Fibroblast of skin of right biceps (primary cell): Measurements from ENCODE around the gene SPTBN1.
A peak's percentile ranks its signal among the peaks of the same experiment; 100 is the strongest.

Experiments
- DNase-seq: peaks from one replicate; pipeline ENCODE4 v3.0.0-alpha.2; 2013

SPTBN1 gene

DNA sequence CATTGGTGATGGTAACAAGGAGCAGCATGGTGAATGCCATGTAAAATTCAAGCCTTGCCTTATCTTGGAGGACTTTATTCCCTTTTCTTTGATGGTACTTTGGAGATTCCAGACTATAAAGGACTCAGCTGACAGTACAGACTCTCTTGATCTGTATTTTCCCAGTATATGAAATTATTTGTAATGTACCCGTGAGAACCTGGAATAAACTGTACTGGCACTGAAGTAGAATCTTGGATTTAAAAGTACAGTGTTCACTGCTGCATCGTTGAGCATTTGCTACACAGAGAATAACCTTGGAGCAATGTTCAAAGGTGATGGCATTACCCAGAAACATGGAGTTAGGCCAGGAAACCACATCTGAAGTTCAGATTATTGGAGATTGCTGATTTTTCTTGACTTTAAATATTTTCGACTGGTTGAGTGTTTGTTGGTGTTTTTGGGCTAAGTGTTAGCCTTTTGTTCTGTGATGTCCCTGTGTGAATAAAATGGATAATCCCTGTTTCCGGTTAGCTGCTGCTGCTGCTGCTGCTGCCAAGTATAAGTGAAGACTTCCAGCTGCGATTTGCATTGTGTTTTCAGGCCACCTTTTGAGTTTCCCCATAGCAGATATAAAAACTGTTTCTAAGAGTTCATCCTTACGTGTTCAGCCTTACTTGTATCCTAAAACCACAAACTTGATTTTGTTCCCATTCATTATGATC lies 122.0 kb downstream of the SPTBN1 start:
- DNase-seq: no peak

DNA sequence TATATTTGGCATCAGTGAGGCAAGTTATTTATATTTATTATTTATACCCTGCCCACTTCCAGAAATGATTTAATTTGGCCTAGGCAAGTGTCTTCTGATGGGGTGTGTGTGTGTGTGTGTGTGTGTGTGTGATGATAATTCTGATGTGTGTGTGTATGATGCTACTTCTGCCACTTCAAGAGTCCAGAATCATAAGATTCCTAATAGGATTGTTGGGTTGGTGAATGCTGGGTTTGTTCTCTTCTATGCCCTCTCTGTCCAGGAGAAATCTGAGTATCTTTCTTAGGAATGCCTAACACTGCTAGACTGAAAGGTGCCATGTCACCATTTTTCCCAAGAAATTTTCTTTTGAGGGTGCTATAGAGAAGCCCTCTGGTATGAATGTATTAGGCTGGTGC lies 122.5 kb downstream of the SPTBN1 start:
- no peak for DNase-seq

DNA sequence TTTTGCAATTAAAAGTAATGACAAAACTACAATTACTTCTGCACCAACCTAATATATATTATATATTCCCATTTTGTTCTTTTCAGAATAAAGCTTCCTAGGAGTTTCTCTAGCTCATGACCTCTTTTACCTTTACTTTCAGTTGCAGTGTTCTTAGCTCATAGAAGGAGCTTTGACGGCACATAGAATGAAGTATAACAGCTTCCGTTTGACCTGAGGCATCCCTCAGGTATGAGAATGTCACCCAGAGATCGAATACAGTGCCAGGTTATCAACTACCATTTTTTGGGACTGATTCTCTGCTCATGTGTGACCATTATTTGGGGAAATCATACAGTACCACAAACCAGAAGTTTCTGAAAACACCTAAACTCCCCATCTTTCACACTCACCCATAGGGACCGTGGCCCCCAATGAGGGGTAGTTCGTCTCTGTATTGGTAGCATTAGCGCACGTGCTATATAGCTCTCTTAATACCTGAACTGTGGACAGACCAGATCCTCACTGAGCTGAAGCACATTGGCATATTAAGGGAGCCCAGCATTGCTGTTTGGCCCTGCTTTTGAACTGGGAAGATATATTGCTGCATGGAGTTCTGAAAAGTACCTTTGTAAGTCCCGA lies 123.0 kb downstream of the SPTBN1 start:
- DNase-seq: no peak

DNA sequence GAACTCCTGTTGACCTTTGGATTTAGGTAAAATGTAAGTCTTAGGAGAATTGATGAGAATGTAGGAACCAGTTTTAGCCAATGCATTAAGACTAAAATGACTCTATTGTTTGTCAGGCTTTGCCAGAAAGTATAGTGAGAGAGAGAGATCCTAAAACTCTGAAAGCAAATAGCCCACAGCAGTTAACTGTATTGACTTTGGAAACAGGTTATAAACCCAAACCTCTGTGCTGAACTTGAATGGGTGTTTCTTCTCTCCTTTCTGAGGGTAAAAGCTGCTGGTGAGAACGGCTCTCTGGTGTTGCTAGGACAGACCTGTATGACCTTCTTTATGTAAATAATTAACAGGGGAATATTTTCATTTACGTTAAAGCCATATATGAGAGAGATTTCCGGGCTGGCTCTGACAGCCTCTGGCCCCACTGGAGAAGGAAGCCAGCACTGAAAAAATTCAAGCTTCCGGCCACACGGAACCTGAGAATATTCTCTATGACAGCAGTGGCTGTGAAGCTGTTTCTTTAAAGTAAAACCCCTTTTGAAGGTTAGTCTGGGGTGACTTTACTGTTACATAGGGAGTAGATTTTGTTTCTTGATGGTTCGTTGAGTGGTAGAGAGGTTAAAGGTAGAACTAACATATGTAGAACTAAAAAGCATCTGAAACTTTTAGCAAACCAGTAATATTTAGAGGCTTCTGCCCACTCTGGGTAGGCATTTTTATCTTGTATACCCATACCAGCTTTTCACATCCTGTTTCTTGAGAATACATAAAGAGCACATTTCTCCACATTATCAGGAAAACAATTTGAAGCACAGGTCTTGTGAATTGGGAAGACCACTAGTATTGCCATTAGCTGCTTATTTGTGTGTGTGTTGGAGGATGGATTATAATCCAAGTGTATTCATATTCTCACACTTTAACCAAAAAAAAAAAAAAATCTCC lies 123.8 kb downstream of the SPTBN1 start:
- no peak for DNase-seq

DNA sequence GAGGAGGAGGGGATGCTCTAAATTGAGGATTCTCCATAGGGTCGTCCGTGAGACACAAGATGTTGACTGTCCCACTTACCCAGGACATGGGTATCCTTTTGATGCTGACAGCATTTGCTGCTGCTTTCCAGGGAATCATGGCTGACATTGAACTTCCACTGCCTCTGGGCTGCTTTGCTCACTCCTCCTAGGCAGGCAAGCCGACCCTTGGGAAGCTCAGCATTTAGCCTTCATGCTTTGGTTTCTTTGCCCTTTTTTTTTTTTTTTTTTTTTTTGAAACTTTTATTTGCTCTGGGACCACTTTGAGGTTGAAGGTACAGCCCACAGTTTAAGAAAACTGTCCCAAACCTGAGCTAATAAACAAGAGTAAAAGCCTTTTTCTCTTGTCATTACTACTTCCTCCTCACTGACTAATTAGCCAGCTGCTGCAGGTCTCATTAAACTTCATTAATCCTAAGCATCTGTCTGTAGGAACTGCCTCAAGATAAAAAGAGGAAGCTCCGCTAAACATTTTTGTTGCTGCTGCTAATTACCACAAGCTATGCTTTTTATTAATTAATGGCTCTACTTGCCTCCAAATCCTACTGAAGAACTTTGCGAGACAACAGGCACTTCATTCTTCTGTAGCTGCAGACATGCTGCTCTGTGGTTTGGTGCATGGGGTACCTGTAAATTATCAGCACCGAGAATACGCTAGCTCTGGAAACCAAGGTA lies 125.4 kb downstream of the SPTBN1 start:
- no peak for DNase-seq

DNA sequence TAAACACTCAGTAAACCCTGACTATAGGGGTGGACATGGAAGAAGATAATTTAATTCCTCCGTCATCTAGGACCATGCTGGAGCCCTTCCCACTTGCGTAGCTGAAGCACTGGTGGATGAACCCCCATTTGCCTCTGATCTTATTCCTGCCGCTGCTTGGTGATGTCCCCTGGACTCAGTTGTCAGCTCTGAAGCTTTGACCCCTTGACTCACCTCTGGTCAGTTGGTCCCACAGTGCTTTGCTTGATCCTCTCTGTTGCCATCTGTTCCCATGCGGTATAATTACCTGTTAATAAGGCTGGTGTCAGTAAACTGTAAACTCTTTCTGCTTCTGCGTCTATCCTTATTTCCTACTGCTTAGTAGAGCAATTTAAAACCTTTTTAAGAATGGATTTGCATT lies 126.9 kb downstream of the SPTBN1 start:
- DNase-seq: no peak

DNA sequence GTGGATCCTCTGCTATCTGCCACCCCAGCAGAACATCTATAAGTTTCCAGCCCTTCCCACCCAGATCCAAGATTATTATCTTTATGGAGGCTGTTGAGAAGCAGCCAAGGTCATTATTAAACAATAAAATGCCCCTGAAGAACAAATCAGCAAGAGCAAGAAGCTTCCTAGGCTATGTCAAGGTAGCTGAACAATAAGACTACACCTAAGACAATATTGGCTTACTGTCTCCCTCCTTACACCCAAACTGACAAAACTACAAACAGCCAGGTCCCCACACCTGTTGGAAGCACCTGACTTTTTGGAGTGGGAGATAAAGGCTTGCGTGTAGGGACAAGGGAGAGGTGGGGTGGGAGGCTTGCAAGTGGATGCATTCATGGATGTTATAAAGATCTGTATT lies 128.5 kb downstream of the SPTBN1 start:
- DNase-seq: no peak

DNA sequence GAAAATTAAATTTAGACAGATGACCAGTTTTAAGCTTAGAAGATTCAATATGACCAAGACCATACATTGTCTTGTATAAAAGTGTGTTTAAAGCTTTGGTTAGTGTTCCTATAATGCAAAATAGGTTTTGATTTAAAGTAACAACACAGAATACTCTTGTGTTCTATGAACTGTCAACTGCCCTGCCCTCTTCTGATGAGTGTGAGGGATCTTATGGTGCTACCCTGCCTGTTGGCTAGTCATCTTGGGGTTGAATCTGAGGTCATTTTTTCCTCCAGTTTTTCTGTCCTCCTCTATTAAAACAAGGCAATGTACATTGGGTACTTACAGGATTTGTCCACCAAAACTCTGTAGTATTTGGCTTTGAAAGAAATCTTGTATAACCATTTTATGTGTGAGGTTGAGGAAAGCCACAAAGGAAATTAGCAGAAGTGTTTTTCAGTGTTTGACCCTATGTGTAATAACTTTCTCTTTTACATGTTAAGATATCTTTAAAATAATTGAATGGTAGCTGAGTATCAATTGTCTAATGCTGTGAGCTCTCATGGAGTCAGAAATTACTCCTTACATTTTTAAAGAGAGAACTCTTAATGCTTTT lies 129.1 kb downstream of the SPTBN1 start:
- DNase-seq: no peak

DNA sequence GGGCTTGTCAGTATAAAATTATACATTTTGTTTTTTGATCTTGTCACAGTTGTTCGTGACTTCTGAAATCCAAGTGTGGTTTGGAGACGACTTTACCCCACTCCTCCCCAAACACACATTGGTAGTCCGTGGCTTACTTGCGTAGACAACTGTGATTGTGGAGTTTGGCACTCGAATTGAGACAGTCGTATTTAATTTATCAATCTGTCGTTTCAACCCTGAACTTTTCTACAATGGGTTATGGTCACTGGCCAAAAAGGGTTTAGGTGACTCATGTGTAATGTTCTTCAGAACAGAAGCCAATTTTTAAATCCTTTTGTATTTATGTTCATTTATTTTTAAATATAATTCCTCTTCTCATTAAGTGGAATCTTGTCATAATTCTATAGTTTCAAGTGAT lies 129.9 kb downstream of the SPTBN1 start:
- DNase-seq: peak; percentile 60

DNA sequence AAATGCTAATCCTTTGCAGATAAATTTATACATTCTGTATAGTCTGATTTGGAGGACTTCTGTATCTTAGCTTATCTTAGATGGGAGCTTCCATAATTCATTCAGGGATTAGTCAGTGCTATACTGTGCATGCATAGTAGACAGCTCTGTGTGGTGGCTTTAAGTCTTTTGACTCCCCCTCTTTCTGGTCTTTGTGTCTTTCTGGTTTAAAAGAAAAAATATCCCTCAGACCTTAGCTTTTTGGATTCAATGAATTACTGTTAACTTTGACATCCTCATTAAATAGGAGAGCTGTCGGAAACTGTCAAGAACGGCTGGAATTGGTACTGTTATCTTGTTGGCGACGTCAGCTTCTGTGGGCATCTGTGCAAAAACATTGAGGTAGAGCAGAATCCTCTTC lies 130.4 kb downstream of the SPTBN1 start:
- DNase-seq: peak; percentile 50

DNA sequence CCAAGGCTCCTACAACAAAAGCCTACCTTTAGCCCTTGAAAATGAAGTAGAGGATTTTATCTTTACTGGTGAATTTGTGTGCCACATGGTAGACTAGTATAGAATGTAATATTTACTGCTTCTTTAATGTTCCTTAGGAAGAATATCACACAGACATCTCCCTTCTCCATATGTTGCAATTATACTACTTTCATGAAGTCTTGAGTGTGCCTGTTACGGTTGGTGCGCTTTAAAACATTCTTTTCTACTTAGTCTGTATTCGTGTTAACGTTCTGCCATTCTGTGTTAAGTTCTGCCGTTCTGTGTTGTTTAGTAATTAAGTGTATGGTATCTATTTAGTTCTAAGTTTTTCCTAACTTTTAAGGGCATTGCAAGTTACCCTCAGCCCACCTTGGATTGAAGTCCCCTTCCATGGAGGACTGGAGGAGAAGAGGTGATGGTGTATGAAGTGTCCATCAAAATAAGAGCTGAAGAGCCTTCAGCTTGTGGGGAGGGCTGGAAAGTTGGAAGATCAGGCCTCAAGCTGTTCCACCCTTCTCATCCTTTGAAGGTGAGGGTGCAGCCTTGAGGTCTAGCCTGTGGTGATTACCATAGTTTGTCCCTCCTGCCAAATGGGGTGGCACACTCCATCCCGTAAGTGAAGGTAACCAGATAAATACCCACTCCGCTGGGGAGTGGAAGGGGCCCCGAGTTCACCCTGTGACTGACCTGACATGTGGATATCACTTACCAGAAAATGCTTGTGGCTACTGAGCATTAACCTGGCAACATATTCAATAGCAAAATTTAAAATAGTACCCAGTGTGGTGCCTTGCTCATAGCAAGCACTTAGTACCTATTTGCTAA lies 131.3 kb downstream of the SPTBN1 start:
- no peak for DNase-seq

DNA sequence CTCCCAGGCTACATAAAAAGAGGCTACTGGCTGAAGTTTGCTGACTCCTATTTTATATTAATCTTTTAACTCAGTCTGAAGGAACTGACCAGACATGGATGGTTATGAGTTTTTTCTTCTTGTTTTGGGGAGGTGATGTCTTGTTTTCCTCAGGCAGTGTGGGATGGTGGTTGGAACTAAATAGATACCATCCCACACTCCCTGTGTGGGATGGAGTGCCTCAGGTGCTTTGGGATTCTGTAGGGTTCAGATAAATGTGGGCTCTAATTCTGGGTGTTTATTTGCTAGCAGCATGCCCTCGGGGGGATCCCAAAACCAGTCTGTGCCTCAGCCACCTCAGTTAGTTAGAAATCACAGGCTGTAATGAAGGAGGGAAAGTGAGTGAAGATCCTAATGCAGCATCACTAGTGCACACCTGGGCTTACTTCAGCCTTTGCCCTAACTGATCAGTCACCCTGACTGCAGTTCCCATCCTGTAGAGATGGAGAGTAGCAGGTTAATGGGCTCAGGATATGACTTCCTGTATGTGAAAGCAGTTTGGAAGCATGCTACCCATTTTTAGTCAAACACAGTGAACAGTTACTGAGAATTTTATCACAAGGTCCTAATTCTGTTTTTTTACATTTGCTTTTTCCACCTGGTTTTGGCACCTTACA lies 132.2 kb downstream of the SPTBN1 start:
- DNase-seq: no peak

DNA sequence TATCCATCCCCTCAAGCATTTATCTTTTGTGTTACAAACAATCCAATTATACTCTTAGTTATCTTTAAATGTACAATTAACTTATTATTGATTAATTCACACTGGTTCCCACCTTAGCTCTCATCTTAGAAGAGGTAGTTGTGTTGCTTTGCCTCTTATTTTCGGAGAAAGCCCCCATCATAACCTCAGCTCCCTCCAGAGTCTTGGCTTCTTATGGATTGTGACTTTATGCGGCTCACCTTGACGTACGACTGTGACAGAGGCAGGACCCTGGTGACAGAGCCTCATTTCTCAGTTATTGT lies 132.9 kb downstream of the SPTBN1 start:
- DNase-seq: no peak

DNA sequence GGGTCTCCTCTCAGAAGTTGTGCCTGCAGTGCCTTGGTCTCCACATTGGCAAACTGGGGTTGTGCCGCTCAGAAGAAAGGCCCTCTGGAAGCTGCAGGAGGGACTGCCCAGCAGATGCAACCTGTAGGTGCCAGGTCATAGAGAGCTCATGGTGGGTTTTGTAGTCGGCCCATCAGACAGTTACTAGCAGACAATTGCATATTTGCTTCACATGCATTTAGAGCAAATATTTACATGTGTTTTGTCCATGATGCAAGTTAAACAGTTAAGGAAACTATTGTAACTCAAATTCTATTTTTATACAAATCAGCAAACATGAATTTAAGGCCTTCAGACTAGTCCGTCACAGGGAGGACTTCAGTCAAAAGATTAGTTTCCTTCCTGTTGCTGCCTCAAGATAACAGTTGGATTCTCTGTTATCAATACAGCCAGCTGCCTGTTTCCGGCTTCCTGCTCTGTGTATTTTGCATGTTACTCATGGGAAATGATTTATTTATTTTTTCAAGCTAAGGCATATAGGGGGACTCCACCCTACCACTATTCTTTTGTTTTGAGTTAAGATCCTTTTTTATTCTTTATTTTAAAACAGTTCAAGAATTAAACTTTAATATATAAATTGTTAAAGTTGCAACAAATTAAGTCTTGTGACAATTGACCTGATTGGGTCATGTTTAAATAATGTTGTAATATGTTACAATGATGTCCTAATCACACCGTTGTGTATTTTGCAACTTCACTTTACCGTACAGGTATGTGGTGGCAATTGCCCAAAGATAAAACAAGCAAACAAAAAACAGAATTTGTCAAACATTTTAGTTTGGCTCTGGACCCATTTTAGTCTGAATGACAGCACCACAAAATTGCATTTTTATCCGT lies 133.5 kb downstream of the SPTBN1 start:
- no peak for DNase-seq

DNA sequence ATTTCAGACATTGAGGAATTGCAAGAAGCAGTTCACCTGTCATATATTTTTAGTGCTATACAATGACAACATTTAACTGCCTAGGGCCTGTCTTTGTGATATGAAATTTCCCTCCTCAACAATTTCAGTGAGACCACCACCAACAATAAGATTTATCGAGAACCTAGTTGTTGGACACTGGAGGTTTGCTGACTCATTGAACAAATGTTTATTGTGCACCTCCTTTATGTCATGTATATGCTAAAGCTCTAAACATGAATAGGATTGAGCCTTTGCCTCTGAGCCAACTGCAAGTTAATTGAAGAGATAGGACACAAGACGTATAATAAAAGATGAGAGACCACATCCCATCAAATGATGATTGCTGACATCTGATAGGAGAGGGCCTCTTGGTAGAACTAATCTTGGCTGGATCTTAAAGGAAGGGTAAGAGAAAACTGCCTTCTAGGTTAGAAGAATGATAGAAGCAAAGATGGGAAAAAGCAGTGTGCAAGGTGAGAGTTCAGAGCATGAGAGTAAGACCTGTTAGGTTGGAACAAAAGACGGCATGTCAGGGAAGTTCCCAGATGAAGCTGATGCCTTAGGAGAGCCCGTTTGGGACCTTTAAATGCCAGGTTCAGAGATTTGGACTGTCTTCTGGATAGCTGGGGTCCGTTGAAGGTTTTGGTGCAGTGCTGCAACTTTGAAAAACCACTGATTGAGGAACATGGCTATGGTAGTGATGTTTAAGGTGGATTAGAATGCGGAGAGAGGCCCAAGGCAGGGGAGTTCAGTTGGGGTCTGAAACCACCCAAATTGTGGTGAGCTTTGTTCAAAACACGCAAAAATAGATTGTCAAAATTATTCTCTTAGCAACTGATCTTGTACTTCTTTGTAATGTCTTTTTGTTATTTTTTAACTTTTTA lies 134.3 kb downstream of the SPTBN1 start:
- DNase-seq: no peak

DNA sequence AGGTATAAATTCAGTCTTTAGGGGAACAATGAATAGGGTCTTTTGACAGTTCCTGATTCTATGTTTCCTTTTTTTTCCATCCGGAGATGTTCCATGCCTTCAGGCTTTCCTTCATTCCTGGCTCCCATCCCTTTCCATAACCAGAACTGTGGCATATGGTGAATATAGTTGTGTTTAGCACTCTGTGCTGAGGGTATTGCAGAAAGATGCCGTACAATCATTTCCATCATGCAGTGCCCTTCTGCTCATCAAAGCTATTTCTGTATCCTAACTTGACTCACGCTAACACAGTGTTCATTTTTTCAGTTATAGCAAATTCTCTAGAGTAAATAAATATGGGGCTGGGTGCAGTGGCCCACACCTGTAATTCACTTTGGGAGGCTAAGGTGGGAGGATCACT lies 135.4 kb downstream of the SPTBN1 start:
- no peak for DNase-seq

DNA sequence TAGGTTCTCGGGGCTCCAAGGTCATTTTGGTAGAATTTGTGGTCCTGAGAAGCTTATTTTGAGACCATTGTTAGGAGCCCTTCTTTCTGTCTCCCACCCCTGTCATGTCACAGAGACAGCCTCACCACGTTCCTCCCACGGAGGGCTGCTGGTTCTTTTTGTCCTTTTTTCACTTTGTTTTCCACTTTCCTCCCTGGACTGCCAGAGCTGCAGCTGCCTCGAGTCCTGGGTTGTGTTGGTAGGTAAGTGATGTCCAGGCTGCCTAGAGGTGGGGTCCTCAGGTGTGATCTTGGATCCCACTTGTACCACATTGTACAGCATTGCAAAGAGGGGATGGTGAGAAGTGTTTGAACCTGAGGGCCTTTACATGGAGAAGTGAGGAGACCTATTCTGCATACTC lies 137.1 kb downstream of the SPTBN1 start:
- DNase-seq: no peak

DNA sequence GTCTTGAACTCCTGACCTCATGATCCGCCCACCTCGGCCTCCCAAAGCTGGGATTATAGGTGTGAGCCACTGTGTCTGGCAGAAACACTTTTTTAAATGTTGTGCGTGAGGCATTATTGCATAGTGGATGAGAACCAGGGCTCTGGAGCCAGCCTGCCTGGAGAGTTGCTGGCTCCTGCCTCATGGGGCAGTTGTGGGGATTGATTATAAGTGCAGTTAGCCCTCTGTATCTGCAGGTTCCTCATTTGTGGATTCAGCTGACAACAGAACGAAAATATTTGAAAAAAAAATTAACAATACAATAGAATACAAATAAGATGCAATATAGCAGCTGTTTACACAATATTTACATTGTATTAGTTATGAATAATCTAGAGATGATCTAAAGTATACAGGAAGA lies 137.9 kb downstream of the SPTBN1 start:
- no peak for DNase-seq

DNA sequence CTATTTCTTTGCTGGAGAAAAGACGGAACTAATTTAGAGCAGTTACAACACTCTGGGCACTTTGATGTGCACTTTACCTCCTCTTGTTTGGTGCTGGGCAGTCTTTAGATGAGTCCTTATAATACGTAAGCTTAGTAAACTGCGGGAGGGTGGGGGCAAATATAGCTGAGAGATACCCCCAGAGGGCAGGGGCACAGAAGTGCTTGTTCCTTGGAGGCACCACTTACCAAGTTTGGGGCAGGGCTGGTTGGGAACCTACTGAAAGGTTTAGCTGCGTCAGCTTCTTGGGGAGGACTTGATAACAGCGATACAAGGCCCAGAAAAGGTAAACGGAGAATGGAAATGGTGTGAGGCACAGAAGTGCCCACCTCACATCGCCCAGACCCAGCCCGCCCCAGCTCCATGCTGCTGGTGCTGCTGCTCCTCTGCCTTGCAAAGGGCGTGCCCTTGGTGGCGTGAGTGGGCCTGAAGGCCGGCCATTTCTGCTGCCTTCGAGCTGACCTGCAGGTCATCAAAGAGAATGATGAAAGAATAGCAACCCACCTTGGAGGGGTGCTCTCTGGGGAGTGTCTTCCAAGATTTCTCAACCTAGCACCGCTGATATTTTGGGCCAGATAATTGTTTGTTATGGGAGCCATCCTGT lies 139.2 kb downstream of the SPTBN1 start:
- no peak for DNase-seq
